Naive thymus-derived CD4-positive, alpha-beta T cell (primary cell): ENCODE results near the gene SLC35F1. TPM values are rescaled to one million over a fixed set of nuclear protein-coding genes. Genes with fewer than 3 reads are reported as not detected.

Experiments used
- ATAC-seq: fragments of 150-1000 bp; cut with Tn5 transposase; 2 replicates; pipeline ENCODE4 v1.10.0; 2021; ENCODE audit warnings: mild to moderate bottlenecking, moderate library complexity
- CTCF ChIA-PET: fragments of 350-600 bp; sonication (Branson Sonifier 250); formaldehyde crosslinking; loops from one replicate; lab custom pipeline; 2021; ENCODE audit warnings: antibody characterized with exemption; lab: Charles Lee
- POLR2A ChIA-PET: fragments of 350-600 bp; sonication (Branson Sonifier 250); formaldehyde crosslinking; loops from one replicate; lab custom pipeline; 2021; ENCODE audit warnings: antibody characterized with exemption, inconsistent platforms; lab: Charles Lee
- DNase-seq, 9 donors: peaks; one replicate each; pipeline versions ENCODE4 v3.0.0 to v3.0.0-alpha.2; 2020 to 2022; ENCODE audit warnings: mixed read lengths in 1 of 9
- H3K27ac ChIP-seq: one replicate; pipeline ENCODE4 v1.7.0; 2013; ENCODE audit warnings: mild to moderate bottlenecking, low read depth, low read length, moderate library complexity
- H3K27me3 ChIP-seq, 2 donors: one replicate each; pipeline ENCODE4 v1.7.0; 2013; ENCODE audit warnings: low read length in 2 of 2, mild to moderate bottlenecking in 2 of 2, moderate library complexity in 2 of 2; ENCODE audit not compliant: control insufficient read depth in 2 of 2, insufficient read depth in 2 of 2
- H3K36me3 ChIP-seq, 3 experiments: 1 replicate in 2 of 3; 2 replicates in 1 of 3; pipeline ENCODE4 v1.7.0; 2013; ENCODE audit warnings: low read length in 3 of 3, mild to moderate bottlenecking in 3 of 3, moderate library complexity in 1 of 3; ENCODE audit not compliant: insufficient read depth in 3 of 3, control insufficient read depth in 2 of 3
- H3K4me1 ChIP-seq, 2 donors: one replicate each; pipeline ENCODE4 v1.7.0; 2013; ENCODE audit warnings: low read length in 2 of 2, mild to moderate bottlenecking in 2 of 2, moderate library complexity in 1 of 2; ENCODE audit not compliant: control insufficient read depth in 2 of 2, insufficient read depth in 2 of 2
- H3K4me3 ChIP-seq: 2 replicates; pipeline ENCODE4 v1.7.0; 2013; ENCODE audit warnings: mild to moderate bottlenecking, low read length
- H3K9me3 ChIP-seq, 3 experiments: 1 replicate in 2 of 3; 2 replicates in 1 of 3; pipeline ENCODE4 v1.7.0; 2013; ENCODE audit warnings: low read length in 3 of 3; ENCODE audit not compliant: control insufficient read depth in 2 of 3
- H3K27ac Mint-ChIP-seq, 9 donors: one replicate each; pipeline ENCODE4 v1.8.0; 2020 to 2022; ENCODE audit warnings: mixed read lengths in 9 of 9, mild to moderate bottlenecking in 8 of 9, moderate library complexity in 5 of 9, inconsistent platforms in 2 of 9
- H3K27me3 Mint-ChIP-seq, 5 donors: one replicate each; pipeline ENCODE4 v1.8.0; 2021 to 2022; ENCODE audit warnings: mixed read lengths in 5 of 5, mild to moderate bottlenecking in 1 of 5
- H3K36me3 Mint-ChIP-seq, 5 donors: one replicate each; pipeline ENCODE4 v1.8.0; 2020 to 2022; ENCODE audit warnings: mixed read lengths in 5 of 5, mild to moderate bottlenecking in 3 of 5, inconsistent platforms in 1 of 5
- H3K4me1 Mint-ChIP-seq, 7 donors: one replicate each; pipeline ENCODE4 v1.8.0; 2020 to 2022; ENCODE audit warnings: mixed read lengths in 7 of 7, mild to moderate bottlenecking in 3 of 7, inconsistent platforms in 1 of 7
- H3K4me3 Mint-ChIP-seq, 10 donors: one replicate each; pipeline ENCODE4 v1.8.0; 2020 to 2022; ENCODE audit warnings: mild to moderate bottlenecking in 10 of 10, mixed read lengths in 10 of 10, moderate library complexity in 6 of 10, inconsistent platforms in 2 of 10
- H3K9me3 Mint-ChIP-seq, 11 donors: one replicate each; pipeline ENCODE4 v1.8.0; 2020 to 2022; ENCODE audit warnings: mixed read lengths in 11 of 11, mild to moderate bottlenecking in 4 of 11, inconsistent platforms in 1 of 11, moderate library complexity in 1 of 11
- intact Hi-C, 2 donors: fragments of 100-400 bp; cut with micrococcal nuclease; formaldehyde crosslinking; loops; one replicate each; pipeline ENCODE4 v1.15.1; 2023
- polyA plus RNA-seq, 2 donors: library from polyadenylated mRNA; unstranded; fragments of 300-500 nt; fragmentation: Illumina TruSeq; gene quantifications; one replicate each; pipeline ENCODE4 v1.2.3, GENCODE V29; 2021
- total RNA-seq, 6 experiments: library from RNA in 5 of 6; stranded (reverse) in 5 of 6; gene quantifications; 1 replicate in 5 of 6; 2 replicates in 1 of 6; pipeline ENCODE4 v1.2.3 and lab custom pipeline; 2021 to 2026

The SLC35F1 gene
- total and polyA plus RNA-seq, 7 experiments from 2014 or later, result not detected

GRCh38 chr6:118325220-118325860 lies 418.3 kb downstream of the SLC35F1 start:
- no peak overlapping the region for H3K27ac Mint-ChIP-seq
- Histone ChIP-seq H3K9me3 (no peaks in the 10 kb centered on the region), H3K27me3 (no peaks in the 10 kb centered on the region), H3K4me3 (no peak overlapping the region), H3K4me1 (no peaks in the 10 kb centered on the region), H3K36me3 (no peaks in the 10 kb centered on the region), H3K27ac (no peak overlapping the region)
- POLR2A ChIA-PET, result interaction anchor here (0.6 kb wide), 1 partner anchor 1020 kb away, joined by 3 read pairs; no protein-coding TSS in a partner anchor
- intact Hi-C loops, result no loop called here
- H3K27me3 Mint-ChIP-seq, result peaks cover 0 to 12% (median 0%) of the 10 kb centered on the region in 5 donors
- ATAC-seq (no peak), DNase-seq (no peak)
- no peak overlapping the region for H3K4me3 Mint-ChIP-seq
- peaks cover 0 to 1% (median 0%) of the 10 kb centered on the region in 11 donors for H3K9me3 Mint-ChIP-seq
- peaks cover 0 to 3% (median 0%) of the 10 kb centered on the region in 5 donors for H3K36me3 Mint-ChIP-seq
- CTCF ChIA-PET, result no interaction called here
- H3K4me1 Mint-ChIP-seq, result no peaks in the 10 kb centered on the region

- POLR2A ChIA-PET, result no interaction called here
- no peak overlapping the region for H3K4me3 ChIP-seq
These were observed 419.6 kb downstream of the SLC35F1 start for GRCh38 chr6:118326712-118327111.

GRCh38 chr6:118327237-118327636 lies 420.2 kb downstream of the SLC35F1 start:
- ATAC-seq (no peak), DNase-seq (no peak)
- intact Hi-C loops, result no loop called here
- H3K27ac Mint-ChIP-seq, result no peak overlapping the region
- CTCF ChIA-PET, result no interaction called here
- peaks cover 0 to 4% (median 0%) of the 10 kb centered on the region in 11 donors for H3K9me3 Mint-ChIP-seq
- POLR2A ChIA-PET, result no interaction called here
- peaks cover 0 to 3% (median 0%) of the 10 kb centered on the region in 5 donors for H3K36me3 Mint-ChIP-seq
- Histone ChIP-seq H3K27me3 (no peaks in the 10 kb centered on the region), H3K4me3 (no peak overlapping the region), H3K27ac (no peak overlapping the region), H3K4me1 (no peaks in the 10 kb centered on the region), H3K36me3 (no peaks in the 10 kb centered on the region), H3K9me3 (no peaks in the 10 kb centered on the region)
- H3K4me3 Mint-ChIP-seq, result no peak overlapping the region
- H3K27me3 Mint-ChIP-seq, result peaks cover 0 to 12% (median 0%) of the 10 kb centered on the region in 5 donors
- H3K4me1 Mint-ChIP-seq, result no peaks in the 10 kb centered on the region

More at GRCh38 chr6:118326712-118327111, 419.6 kb downstream of the SLC35F1 start:
- DNase-seq (no peak), ATAC-seq (no peak)
- Mint-ChIP-seq H3K27me3 (peaks cover 0 to 12% (median 0%) of the 10 kb centered on the region in 5 donors), H3K36me3 (peaks cover 0 to 3% (median 0%) of the 10 kb centered on the region in 5 donors), H3K4me3 (no peak overlapping the region), H3K9me3 (peaks cover 0 to 1% (median 0%) of the 10 kb centered on the region in 11 donors), H3K4me1 (no peaks in the 10 kb centered on the region), H3K27ac (no peak overlapping the region)
- intact Hi-C loops, result no loop called here
- H3K9me3 ChIP-seq, result no peaks in the 10 kb centered on the region
- H3K27ac ChIP-seq, result no peak overlapping the region
- no peaks in the 10 kb centered on the region for H3K4me1 ChIP-seq
- CTCF ChIA-PET, result no interaction called here
- H3K27me3 ChIP-seq, result no peaks in the 10 kb centered on the region
- H3K36me3 ChIP-seq, result no peaks in the 10 kb centered on the region

- DNase-seq, result no peak
- POLR2A ChIA-PET, result no interaction called here
- no peak for ATAC-seq
These were observed 426.7 kb downstream of the SLC35F1 start for GRCh38 chr6:118333772-118334171.

GRCh38 chr6:118334634-118335033 lies 427.6 kb downstream of the SLC35F1 start:
- no peak overlapping the region for H3K27ac Mint-ChIP-seq
- ChIA-PET POLR2A (no interaction called here), CTCF (no interaction called here)

More at GRCh38 chr6:118333772-118334171, 426.7 kb downstream of the SLC35F1 start:
- no peaks in the 10 kb centered on the region for H3K4me1 Mint-ChIP-seq
- Histone ChIP-seq H3K27ac (no peak overlapping the region), H3K4me1 (no peaks in the 10 kb centered on the region), H3K27me3 (no peaks in the 10 kb centered on the region), H3K9me3 (no peaks in the 10 kb centered on the region), H3K4me3 (no peak overlapping the region), H3K36me3 (no peaks in the 10 kb centered on the region)
- no peak overlapping the region for H3K4me3 Mint-ChIP-seq
- peaks cover 4 to 43% (median 26%) of the 10 kb centered on the region in 11 donors for H3K9me3 Mint-ChIP-seq
- no peaks in the 10 kb centered on the region for H3K27me3 Mint-ChIP-seq
- CTCF ChIA-PET, result no interaction called here
- peaks cover 0 to 4% (median 3%) of the 10 kb centered on the region in 5 donors for H3K36me3 Mint-ChIP-seq
- H3K27ac Mint-ChIP-seq, result no peak overlapping the region
- intact Hi-C loops, result no loop called here

GRCh38 chr6:118335325-118335816 lies 428.3 kb downstream of the SLC35F1 start:
- Histone ChIP-seq H3K27me3 (no peaks in the 10 kb centered on the region), H3K4me3 (no peak overlapping the region), H3K36me3 (no peaks in the 10 kb centered on the region), H3K27ac (no peak overlapping the region), H3K9me3 (no peaks in the 10 kb centered on the region), H3K4me1 (no peaks in the 10 kb centered on the region)
- no peak overlapping the region for H3K4me3 Mint-ChIP-seq
- peaks cover 11 to 59% (median 36%) of the 10 kb centered on the region in 11 donors for H3K9me3 Mint-ChIP-seq
- peaks cover 0 to 12% (median 3%) of the 10 kb centered on the region in 5 donors for H3K36me3 Mint-ChIP-seq
- H3K4me1 Mint-ChIP-seq, result no peaks in the 10 kb centered on the region
- H3K27ac Mint-ChIP-seq, result no peak overlapping the region
- intact Hi-C loops, result no loop called here
- H3K27me3 Mint-ChIP-seq, result no peaks in the 10 kb centered on the region
- ChIA-PET CTCF (no interaction called here), POLR2A (no interaction called here)
- no peak for DNase-seq
- no peak for ATAC-seq

More at GRCh38 chr6:118334634-118335033, 427.6 kb downstream of the SLC35F1 start:
- no peak for ATAC-seq
- H3K27me3 ChIP-seq, result no peaks in the 10 kb centered on the region
- no peak overlapping the region for H3K4me3 Mint-ChIP-seq
- no peaks in the 10 kb centered on the region for H3K27me3 Mint-ChIP-seq
- no peaks in the 10 kb centered on the region for H3K9me3 ChIP-seq
- no peaks in the 10 kb centered on the region for H3K4me1 ChIP-seq
- H3K36me3 Mint-ChIP-seq, result peaks cover 0 to 9% (median 3%) of the 10 kb centered on the region in 5 donors
- H3K4me1 Mint-ChIP-seq, result no peaks in the 10 kb centered on the region
- intact Hi-C loops, result no loop called here
- no peaks in the 10 kb centered on the region for H3K36me3 ChIP-seq
- no peak for DNase-seq
- H3K27ac ChIP-seq, result no peak overlapping the region
- H3K4me3 ChIP-seq, result no peak overlapping the region
- H3K9me3 Mint-ChIP-seq, result peaks cover 7 to 52% (median 35%) of the 10 kb centered on the region in 11 donors
